GM12878 (cell line): ENCODE data around the gene HNMT. TPM values are rescaled to one million over a fixed set of nuclear protein-coding genes. Genes with fewer than 3 reads are reported as not detected.

ENCODE experiments used
- ATAC-seq: fragments of 200-7000 bp; cut with Tn5 transposase; 3 replicates; pipeline ENCODE4 v1.9.1; 2020; ENCODE audit warnings: mild to moderate bottlenecking, moderate library complexity
- BruUV-seq: library from RNA; stranded (reverse); fragments of 400-500 nt; replicated peaks from 2 replicates; lab custom pipeline; 2021; lab: Mats Ljungman, UMichigan
- CTCF ChIA-PET: fragments of 300-600 bp; sonication (Branson Sonifier 250); formaldehyde crosslinking; extraction: SDS; loops from one replicate; lab custom pipeline; 2021; ENCODE audit warnings: inconsistent platforms; lab: Yijun Ruan, JAX
- POLR2A ChIA-PET: fragments of 350-600 bp; formaldehyde crosslinking; extraction: SDS; loops from one replicate; lab custom pipeline; 2021; ENCODE audit warnings: inconsistent platforms; lab: Charles Lee
- RAD21 ChIA-PET: fragments of 300-600 bp; sonication (Branson Sonifier 250); formaldehyde crosslinking; loops from one replicate; lab custom pipeline; 2023; ENCODE audit warnings: antibody characterized with exemption; ENCODE audit not compliant: unreplicated experiment; lab: Charles Lee
- SMC1A ChIA-PET: fragments of 300-600 bp; sonication (Branson Sonifier 250); formaldehyde crosslinking; loops from one replicate; lab custom pipeline; 2023; ENCODE audit not compliant: unreplicated experiment, uncharacterized antibody; lab: Charles Lee
- DNase-seq: peaks from one replicate; pipeline ENCODE4 v3.0.0-alpha.2; 2011; ENCODE audit warnings: low read depth, low spot score
- FAIRE-seq: peaks from 3 replicates; lab custom pipeline; 2011; peaks lifted over from hg19 to GRCh38; lab: Jason Lieb, UNC
- H2AFZ ChIP-seq: 2 replicates; pipeline ENCODE4 v1.6.0; 2011; ENCODE audit warnings: low read depth, low read length, control low read depth; ENCODE audit not compliant: control insufficient read depth
- H3K27ac ChIP-seq: 2 replicates; pipeline ENCODE4 v1.5.1; 2011; ENCODE audit warnings: control low read depth; ENCODE audit not compliant: control insufficient read depth, insufficient read depth
- H3K27me3 ChIP-seq, 2 experiments: replicated peaks in 1 of 2; 2 replicates each; pipeline versions ENCODE4 v1.6.0 to v1.6.1; 2011; ENCODE audit warnings: low read length in 1 of 2; ENCODE audit not compliant: control insufficient read depth in 2 of 2, insufficient read depth in 2 of 2
- H3K36me3 ChIP-seq, 2 experiments: 2 replicates each; pipeline ENCODE4 v1.5.1; 2011; ENCODE audit warnings: low read length in 1 of 2; ENCODE audit not compliant: control insufficient read depth in 2 of 2, insufficient read depth in 2 of 2
- H3K4me1 ChIP-seq: 2 replicates; pipeline ENCODE4 v1.6.1; 2011; ENCODE audit warnings: mild to moderate bottlenecking, low read length, moderate library complexity, mixed read lengths; ENCODE audit not compliant: control insufficient read depth, insufficient read depth
- H3K4me2 ChIP-seq: 2 replicates; pipeline ENCODE4 v1.6.0; 2011; ENCODE audit warnings: control low read depth; ENCODE audit not compliant: control insufficient read depth, insufficient read depth
- H3K4me3 ChIP-seq: fragments of 200-600 bp; sonication (generic); 2 replicates; pipeline ENCODE4 v1.5.1; 2016
- H3K79me2 ChIP-seq: 2 replicates; pipeline ENCODE4 v1.6.0; 2011; ENCODE audit warnings: low read length; ENCODE audit not compliant: control insufficient read depth, insufficient read depth
- H3K9ac ChIP-seq: 2 replicates; pipeline ENCODE4 v1.8.0; 2011; ENCODE audit warnings: low read length, control low read depth, mixed read lengths; ENCODE audit not compliant: control insufficient read depth, insufficient read depth
- H3K9me3 ChIP-seq: replicated peaks from 3 replicates; pipeline ENCODE4 v1.5.1; 2011; ENCODE audit warnings: mild to moderate bottlenecking, low read length; ENCODE audit not compliant: control insufficient read depth, insufficient read depth
- H4K20me1 ChIP-seq: 2 replicates; pipeline ENCODE4 v1.6.0; 2011; ENCODE audit not compliant: control insufficient read depth, insufficient read depth
- BMI1 ChIP-seq: fragments of 450-650 bp; IDR thresholded peaks from 2 replicates; pipeline ENCODE4 v1.6.1; 2016; ENCODE audit warnings: mild to moderate bottlenecking, moderate library complexity, borderline replicate concordance
- CREM ChIP-seq: IDR thresholded peaks from 2 replicates; pipeline ENCODE4 v1.6.1; 2014; ENCODE audit warnings: antibody characterized with exemption, low read depth
- GATAD2B ChIP-seq: fragments of 450-650 bp; conservative IDR thresholded peaks from 2 replicates; pipeline ENCODE4 v1.6.1; 2017; ENCODE audit warnings: low read depth, mild to moderate bottlenecking, moderate library complexity
- HDAC6 ChIP-seq: fragments of 200-600 bp; sonication (generic); IDR thresholded peaks from one replicate; pipeline ENCODE4 v1.8.0; 2017; ENCODE audit warnings: antibody characterized with exemption; ENCODE audit not compliant: unreplicated experiment
- HSF1 ChIP-seq: fragments of 150-350 bp; IDR thresholded peaks from 2 replicates; pipeline ENCODE4 v1.6.1; 2014; ENCODE audit warnings: mild to moderate bottlenecking, low read depth, low read length
- IRF4 ChIP-seq: IDR thresholded peaks from 2 replicates; pipeline ENCODE4 v1.6.1; 2011; ENCODE audit warnings: low read depth, low read length
- IRF5 ChIP-seq: fragments of 450-650 bp; IDR thresholded peaks from 2 replicates; pipeline ENCODE4 v1.6.1; 2017; ENCODE audit warnings: borderline replicate concordance
- MXI1 ChIP-seq: fragments of 150-350 bp; IDR thresholded peaks from 2 replicates; pipeline ENCODE4 v1.6.1; 2011; ENCODE audit warnings: low read depth, mild to moderate bottlenecking, inconsistent platforms, low read length, improper control_type of control experiment
- POLR2A ChIP-seq: IDR thresholded peaks from 2 replicates; pipeline ENCODE4 v1.6.1; 2011; ENCODE audit warnings: low read depth, mild to moderate bottlenecking, low read length
- POU2F2 ChIP-seq: IDR thresholded peaks from 3 replicates; pipeline ENCODE4 v1.6.1; 2011; ENCODE audit warnings: low read depth, mild to moderate bottlenecking, low read length, borderline replicate concordance
- SMAD1 ChIP-seq: fragments of 450-650 bp; IDR thresholded peaks from 2 replicates; pipeline ENCODE4 v1.6.1; 2018; ENCODE audit warnings: mild to moderate bottlenecking, low read depth; ENCODE audit not compliant: partially characterized antibody
- SP1 ChIP-seq: IDR thresholded peaks from one replicate; pipeline ENCODE4 v1.6.1; 2011; ENCODE audit warnings: low read depth, low read length
- TARDBP ChIP-seq: IDR thresholded peaks from 2 replicates; pipeline ENCODE4 v1.6.1; 2016; ENCODE audit warnings: borderline replicate concordance
- TCF12 ChIP-seq: IDR thresholded peaks from 2 replicates; pipeline ENCODE4 v1.6.1; 2011; ENCODE audit warnings: low read depth, mild to moderate bottlenecking, low read length
- ZNF217 ChIP-seq: fragments of 450-650 bp; IDR thresholded peaks from 2 replicates; pipeline ENCODE4 v1.6.1; 2017; ENCODE audit warnings: antibody characterized with exemption, mild to moderate bottlenecking
- WGBS: methylation state at CpG from one replicate; pipeline ENCODE4 v1.1.6; 2016; ENCODE audit warnings: low lambda C conversion rate; ENCODE audit not compliant: insufficient replicate concordance, insufficient coverage; ENCODE audit errors: missing lambda C conversion rate; 5-methylcytosine and 5-hydroxymethylcytosine counted together
- in situ Hi-C: fragments of 300-500 bp; cut with MboI; formaldehyde crosslinking; loops from 9 replicates; pipeline ENCODE4 v1.14.3; 2018; ENCODE audit warnings: mixed read lengths
- intact Hi-C: fragments of 100-400 bp; cut with micrococcal nuclease; formaldehyde crosslinking; loops from one replicate; pipeline ENCODE4 v1.14.2; 2022; ENCODE audit not compliant: unreplicated experiment
- polyA plus RNA-seq, 11 experiments: library from polyadenylated mRNA; depleted of rRNA in 4 of 11; unstranded in 6 of 11; stranded (reverse) in 5 of 11; fragments of >200 nt; fragmentation: Nextera tagmentation in 4 of 11; fragmentation: Illumina TruSeq in 1 of 11; extraction: Ambion mirVana in 4 of 11; extraction: Trizol in 1 of 11; gene quantifications; 1 replicate in 1 of 11; 2 replicates in 10 of 11; pipeline versions ENCODE4 v1.2.1 to v1.2.3, GENCODE V29; 2011 to 2016; ENCODE audit warnings: inconsistent platforms in 2 of 11, missing spikeins in 2 of 11, low read depth in 1 of 11
- total RNA-seq, 4 experiments: library from RNA; depleted of rRNA in 3 of 4; stranded (reverse); fragments of >200 nt in 3 of 4; fragmentation: Illumina TruSeq in 1 of 4; extraction: Trizol in 1 of 4; gene quantifications; 2 replicates each; pipeline versions ENCODE4 v1.2.1 to v1.2.3, GENCODE V29; 2013 to 2021
- TF ChIP-seq, protein P1 (sequence below): fragments of 450-650 bp; IDR thresholded peaks from 2 replicates; pipeline ENCODE4 v1.6.1; 2018; ENCODE audit warnings: borderline replicate concordance, mild to moderate bottlenecking; ENCODE audit not compliant: partially characterized antibody
- TF ChIP-seq, protein P2 (sequence below): IDR thresholded peaks from 2 replicates; pipeline ENCODE4 v1.6.1; 2012; ENCODE audit warnings: low read depth, low read length, improper control_type of control experiment

The HNMT gene
- total and polyA plus RNA-seq, 10 of the 15 experiments (the other 5 are each of a cell fraction or from before 2014, with no cell fraction given) = not detected

DNA sequence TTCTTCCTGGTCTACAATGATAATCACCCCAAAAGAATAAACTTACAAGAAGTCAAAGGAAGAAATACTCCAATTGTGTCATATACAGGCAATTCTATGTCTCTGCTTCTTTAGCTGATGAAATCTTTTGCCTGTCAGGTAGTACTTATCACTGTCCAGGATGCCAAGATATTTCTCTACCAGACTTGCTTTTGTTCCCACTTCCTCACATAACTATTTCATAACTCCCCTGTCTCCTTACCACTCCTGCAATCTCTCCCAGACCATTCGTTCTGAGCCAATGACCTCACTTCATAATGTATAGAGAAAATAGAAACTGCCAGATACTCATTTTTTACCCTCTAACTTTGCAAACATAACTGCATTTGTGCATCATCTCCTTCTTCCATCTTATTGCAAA is 39.1 kb downstream of the HNMT start:
- H3K27ac ChIP-seq = no peak overlapping the region
- H3K27me3 ChIP-seq = no peaks in the 10 kb centered on the region
- no peaks in the 10 kb centered on the region for H3K36me3 ChIP-seq
- in situ Hi-C loops = no loop called here
- no peak overlapping the region for H3K4me3 ChIP-seq
- ChIA-PET CTCF (no interaction called here), RAD21 (no interaction called here), SMC1A (interaction anchor here (1.0 kb wide), 1 partner anchor 14 kb away, joined by 3 read pairs; no protein-coding TSS in a partner anchor), POLR2A (no interaction called here)
- 10% methylated on average over 1 of the region's 1 CpG for WGBS
- no TSS peak for BruUV-seq
- DNase-seq (no peak), FAIRE-seq (no peak), ATAC-seq (no peak)
- no peaks in the 10 kb centered on the region for H4K20me1 ChIP-seq
- no peaks in the 10 kb centered on the region for H3K9me3 ChIP-seq
- no peaks in the 10 kb centered on the region for H3K79me2 ChIP-seq
- intact Hi-C loops = no loop called here
- no peak overlapping the region for H3K4me2 ChIP-seq
- TF ChIP-seq POU2F2 (no peak), MXI1 (no peak), ZNF217 (no peak), TCF12 (no peak), HDAC6 (no peak), GATAD2B (no peak), SP1 (no peak), BMI1 (no peak), HSF1 (no peak), POLR2A (no peak), SMAD1 (no peak), CREM (no peak), IRF4 (no peak), TARDBP (no peak), IRF5 (no peak)
- TF ChIP-seq, protein P1, sequence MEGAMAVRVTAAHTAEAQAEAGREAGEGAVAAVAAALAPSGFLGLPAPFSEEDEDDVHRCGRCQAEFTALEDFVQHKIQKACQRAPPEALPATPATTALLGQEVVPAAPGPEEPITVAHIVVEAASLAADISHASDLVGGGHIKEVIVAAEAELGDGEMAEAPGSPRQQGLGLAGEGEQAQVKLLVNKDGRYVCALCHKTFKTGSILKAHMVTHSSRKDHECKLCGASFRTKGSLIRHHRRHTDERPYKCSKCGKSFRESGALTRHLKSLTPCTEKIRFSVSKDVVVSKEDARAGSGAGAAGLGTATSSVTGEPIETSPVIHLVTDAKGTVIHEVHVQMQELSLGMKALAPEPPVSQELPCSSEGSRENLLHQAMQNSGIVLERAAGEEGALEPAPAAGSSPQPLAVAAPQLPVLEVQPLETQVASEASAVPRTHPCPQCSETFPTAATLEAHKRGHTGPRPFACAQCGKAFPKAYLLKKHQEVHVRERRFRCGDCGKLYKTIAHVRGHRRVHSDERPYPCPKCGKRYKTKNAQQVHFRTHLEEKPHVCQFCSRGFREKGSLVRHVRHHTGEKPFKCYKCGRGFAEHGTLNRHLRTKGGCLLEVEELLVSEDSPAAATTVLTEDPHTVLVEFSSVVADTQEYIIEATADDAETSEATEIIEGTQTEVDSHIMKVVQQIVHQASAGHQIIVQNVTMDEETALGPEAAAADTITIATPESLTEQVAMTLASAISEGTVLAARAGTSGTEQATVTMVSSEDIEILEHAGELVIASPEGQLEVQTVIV = no peak
- TF ChIP-seq, protein P2, sequence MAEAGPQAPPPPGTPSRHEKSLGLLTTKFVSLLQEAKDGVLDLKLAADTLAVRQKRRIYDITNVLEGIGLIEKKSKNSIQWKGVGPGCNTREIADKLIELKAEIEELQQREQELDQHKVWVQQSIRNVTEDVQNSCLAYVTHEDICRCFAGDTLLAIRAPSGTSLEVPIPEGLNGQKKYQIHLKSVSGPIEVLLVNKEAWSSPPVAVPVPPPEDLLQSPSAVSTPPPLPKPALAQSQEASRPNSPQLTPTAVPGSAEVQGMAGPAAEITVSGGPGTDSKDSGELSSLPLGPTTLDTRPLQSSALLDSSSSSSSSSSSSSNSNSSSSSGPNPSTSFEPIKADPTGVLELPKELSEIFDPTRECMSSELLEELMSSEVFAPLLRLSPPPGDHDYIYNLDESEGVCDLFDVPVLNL = no peak
- no peak overlapping the region for H3K9ac ChIP-seq
- H3K4me1 ChIP-seq = no peaks in the 10 kb centered on the region
- H2AFZ ChIP-seq = no peak overlapping the region
